Activated CD4-positive, alpha-beta memory T cell treated with anti-CD3 and anti-CD28 coated beads for 36 hours (primary cell): ENCODE results near the gene GABRA4. TPM values are rescaled to one million over a fixed set of nuclear protein-coding genes. Genes with fewer than 3 reads are reported as not detected.

Experiments
- CTCF ChIA-PET: fragments of 350-600 bp; sonication (Branson Sonifier 250); formaldehyde crosslinking; loops from one replicate; lab custom pipeline; 2021; ENCODE audit warnings: antibody characterized with exemption, inconsistent platforms; lab: Charles Lee
- POLR2A ChIA-PET: fragments of 350-600 bp; sonication (Branson Sonifier 250); formaldehyde crosslinking; loops from one replicate; lab custom pipeline; 2021; ENCODE audit warnings: antibody characterized with exemption; lab: Charles Lee
- DNase-seq: peaks from one replicate; pipeline ENCODE4 v3.0.0-alpha.2; 2020
- H3K27ac Mint-ChIP-seq: one replicate; pipeline ENCODE4 v1.8.0; 2021; ENCODE audit warnings: mixed read lengths
- H3K27me3 Mint-ChIP-seq: one replicate; pipeline ENCODE4 v1.8.0; 2021; ENCODE audit warnings: mixed read lengths
- H3K36me3 Mint-ChIP-seq: one replicate; pipeline ENCODE4 v1.8.0; 2021; ENCODE audit warnings: mixed read lengths
- H3K4me1 Mint-ChIP-seq: one replicate; pipeline ENCODE4 v1.8.0; 2021; ENCODE audit warnings: low read depth, mixed read lengths
- H3K4me3 Mint-ChIP-seq: one replicate; pipeline ENCODE4 v1.8.0; 2021; ENCODE audit warnings: mild to moderate bottlenecking, mixed read lengths
- H3K9me3 Mint-ChIP-seq: one replicate; pipeline ENCODE4 v1.8.0; 2021; ENCODE audit warnings: mixed read lengths
- intact Hi-C: fragments of 100-400 bp; cut with micrococcal nuclease; formaldehyde crosslinking; loops from one replicate; pipeline ENCODE4 v1.15.1; 2023
- total RNA-seq, 2 experiments: library from RNA; stranded (reverse); gene quantifications; one replicate each; pipeline ENCODE4 v1.2.3, GENCODE V29; 2021

The GABRA4 gene
- total RNA-seq, 2 experiments from 2014 or later, result not detected

DNA sequence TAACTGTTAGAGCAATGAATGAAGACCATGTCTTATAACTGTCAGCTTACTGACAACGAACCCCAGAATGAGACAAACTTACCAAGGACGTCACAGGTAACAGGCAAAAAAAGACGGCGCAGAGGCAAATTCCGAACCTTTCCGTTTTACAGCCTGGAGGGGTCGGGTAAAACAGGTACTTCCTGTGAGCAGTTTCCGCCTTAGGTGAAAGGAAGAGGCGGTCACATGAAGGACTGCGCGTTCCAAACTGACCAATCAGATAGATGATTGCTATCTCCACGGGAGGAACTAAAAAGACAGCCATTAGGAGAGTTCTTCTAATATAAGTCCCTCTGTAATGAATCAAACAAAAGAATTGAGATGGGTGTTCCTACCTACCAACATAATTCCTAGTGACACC, 84.3 kb downstream of the GABRA4 start, which contains the start of gene COX7B2:
COX7B2 (minus strand) TSS at position 168 of the 400 bp plus-strand sequence. CDS start 174,053 bp downstream, outside the sequence.
- no peaks in the 10 kb centered on the region for H3K27me3 Mint-ChIP-seq
- H3K4me3 Mint-ChIP-seq, result no peak within 1 kb of the TSS
- ChIA-PET POLR2A (no interaction called here), CTCF (no interaction called here)
- no peaks in the 10 kb centered on the region for H3K9me3 Mint-ChIP-seq
- no peaks in the 10 kb centered on the region for H3K4me1 Mint-ChIP-seq
- no peak within 1 kb of the TSS for H3K27ac Mint-ChIP-seq
- intact Hi-C loops, result no loop called here
- no peak for DNase-seq
- no peaks in the 10 kb centered on the region for H3K36me3 Mint-ChIP-seq

GRCh38 chr4:46908148-46908547, 85.2 kb downstream of the GABRA4 start:
- Mint-ChIP-seq H3K4me1 (no peaks in the 10 kb centered on the region), H3K27ac (no peak overlapping the region), H3K36me3 (no peaks in the 10 kb centered on the region), H3K4me3 (no peak overlapping the region), H3K9me3 (no peaks in the 10 kb centered on the region), H3K27me3 (no peaks in the 10 kb centered on the region)
- ChIA-PET CTCF (no interaction called here), POLR2A (no interaction called here)
- DNase-seq, result no peak
- intact Hi-C loops, result no loop called here

- Mint-ChIP-seq H3K9me3 (no peaks in the 10 kb centered on the region), H3K4me1 (no peaks in the 10 kb centered on the region), H3K27ac (no peak overlapping the region), H3K27me3 (no peaks in the 10 kb centered on the region), H3K4me3 (no peak overlapping the region), H3K36me3 (no peaks in the 10 kb centered on the region)
- DNase-seq, result no peak
- POLR2A ChIA-PET, result no interaction called here
- intact Hi-C loops, result no loop called here
- CTCF ChIA-PET, result no interaction called here
Observed at GRCh38 chr4:46900082-46900481, 93.3 kb downstream of the GABRA4 start.

DNA sequence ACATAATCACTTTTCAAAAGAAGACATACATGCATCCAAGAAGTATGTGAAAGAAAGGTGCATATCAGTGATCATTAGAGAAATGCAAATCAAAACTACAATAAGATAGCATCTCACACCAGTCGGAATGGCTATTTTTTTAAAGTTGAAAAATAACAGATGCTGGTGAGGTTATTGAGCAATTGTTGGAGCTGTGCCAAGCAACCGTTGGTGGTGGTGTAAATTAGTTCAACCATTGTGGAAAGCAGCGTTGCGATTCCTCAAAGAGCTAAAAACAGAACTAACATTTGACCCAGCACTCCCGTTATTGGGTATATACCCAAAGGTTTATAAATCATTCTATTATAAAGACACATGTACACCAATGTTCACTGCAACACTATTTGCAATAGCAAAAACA, 98.6 kb downstream of the GABRA4 start:
- Mint-ChIP-seq H3K27ac (no peak overlapping the region), H3K27me3 (no peaks in the 10 kb centered on the region), H3K4me1 (no peaks in the 10 kb centered on the region), H3K9me3 (no peaks in the 10 kb centered on the region), H3K4me3 (no peak overlapping the region), H3K36me3 (no peaks in the 10 kb centered on the region)
- CTCF ChIA-PET, result no interaction called here
- no peak for DNase-seq
- intact Hi-C loops, result no loop called here
- POLR2A ChIA-PET, result no interaction called here

DNA sequence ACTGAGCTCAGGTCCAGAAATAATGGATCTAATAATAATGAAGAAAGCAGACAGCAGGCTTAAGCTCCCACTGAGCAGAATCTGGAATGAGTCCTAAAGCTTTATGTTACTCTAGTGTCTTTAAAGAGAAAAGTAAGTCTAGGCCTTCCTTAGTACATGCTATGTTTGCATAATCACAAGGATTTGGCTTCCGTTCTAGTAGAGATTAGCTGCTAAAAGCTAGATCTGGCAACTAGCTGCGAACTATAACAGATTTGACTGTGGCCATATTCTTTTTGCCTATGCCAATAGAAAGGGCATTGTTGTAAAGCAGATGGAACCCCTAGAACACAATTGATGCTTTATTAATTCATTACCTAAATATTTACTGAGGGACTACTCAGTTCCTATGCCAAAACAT, 103.3 kb downstream of the GABRA4 start:
- Mint-ChIP-seq H3K36me3 (no peaks in the 10 kb centered on the region), H3K27me3 (no peaks in the 10 kb centered on the region), H3K4me3 (no peak overlapping the region), H3K27ac (no peak overlapping the region), H3K9me3 (no peaks in the 10 kb centered on the region), H3K4me1 (no peaks in the 10 kb centered on the region)
- DNase-seq, result no peak
- ChIA-PET CTCF (no interaction called here), POLR2A (no interaction called here)
- intact Hi-C loops, result no loop called here

GRCh38 chr4:46889410-46889809, 104.0 kb downstream of the GABRA4 start:
- Mint-ChIP-seq H3K4me1 (no peaks in the 10 kb centered on the region), H3K9me3 (no peaks in the 10 kb centered on the region), H3K27me3 (no peaks in the 10 kb centered on the region), H3K36me3 (no peaks in the 10 kb centered on the region), H3K27ac (no peak overlapping the region), H3K4me3 (no peak overlapping the region)
- intact Hi-C loops, result no loop called here
- no peak for DNase-seq
- POLR2A ChIA-PET, result no interaction called here
- CTCF ChIA-PET, result no interaction called here

GRCh38 chr4:46886711-46887110, 106.7 kb downstream of the GABRA4 start:
- no peak overlapping the region for H3K27ac Mint-ChIP-seq
- H3K9me3 Mint-ChIP-seq, result no peaks in the 10 kb centered on the region
- intact Hi-C loops, result no loop called here
- DNase-seq, result no peak
- no peaks in the 10 kb centered on the region for H3K27me3 Mint-ChIP-seq
- H3K4me3 Mint-ChIP-seq, result no peak overlapping the region
- CTCF ChIA-PET, result no interaction called here
- POLR2A ChIA-PET, result no interaction called here
- no peaks in the 10 kb centered on the region for H3K36me3 Mint-ChIP-seq
- H3K4me1 Mint-ChIP-seq, result no peaks in the 10 kb centered on the region

GRCh38 chr4:46878641-46879040, 114.7 kb downstream of the GABRA4 start:
- CTCF ChIA-PET, result no interaction called here
- no peaks in the 10 kb centered on the region for H3K36me3 Mint-ChIP-seq
- intact Hi-C loops, result no loop called here

GRCh38 chr4:46874811-46875210, 118.6 kb downstream of the GABRA4 start:
- Mint-ChIP-seq H3K27ac (no peak overlapping the region), H3K4me3 (no peak overlapping the region), H3K27me3 (no peaks in the 10 kb centered on the region), H3K36me3 (no peaks in the 10 kb centered on the region), H3K9me3 (no peaks in the 10 kb centered on the region), H3K4me1 (no peaks in the 10 kb centered on the region)
- ChIA-PET POLR2A (no interaction called here), CTCF (no interaction called here)
- intact Hi-C loops, result no loop called here
- DNase-seq, result no peak

More at GRCh38 chr4:46878641-46879040, 114.7 kb downstream of the GABRA4 start:
- Mint-ChIP-seq H3K27me3 (no peaks in the 10 kb centered on the region), H3K9me3 (no peaks in the 10 kb centered on the region), H3K4me3 (no peak overlapping the region), H3K4me1 (no peaks in the 10 kb centered on the region), H3K27ac (no peak overlapping the region)
- no peak for DNase-seq
- POLR2A ChIA-PET, result no interaction called here

- no peak overlapping the region for H3K27ac Mint-ChIP-seq
- peaks cover 2% of the 10 kb centered on the region for H3K9me3 Mint-ChIP-seq
- H3K4me3 Mint-ChIP-seq, result no peak overlapping the region
- H3K4me1 Mint-ChIP-seq, result no peaks in the 10 kb centered on the region
- no peak for DNase-seq
- CTCF ChIA-PET, result no interaction called here
- POLR2A ChIA-PET, result no interaction called here
- no peaks in the 10 kb centered on the region for H3K36me3 Mint-ChIP-seq
- intact Hi-C loops, result no loop called here
- H3K27me3 Mint-ChIP-seq, result peaks cover 3% of the 10 kb centered on the region
Observed at GRCh38 chr4:46870411-46870810, 123.0 kb downstream of the GABRA4 start.

Other genes starting within 250 kb of the GABRA4 start
- gene COX7B2, start 84.3 kb downstream of the GABRA4 start, total RNA-seq, result not detected
- gene GABRB1, start 38.0 kb upstream of the GABRA4 start, total RNA-seq, result not detected